HEK293 (cell line): Measurements from ENCODE around the gene NUP153.

Experiments
- CTCF ChIA-PET: fragments of 350-600 bp; formaldehyde crosslinking; extraction: SDS; loops from one replicate; lab custom pipeline; 2021; ENCODE audit warnings: antibody characterized with exemption; lab: Yijun Ruan, JAX
- POLR2A ChIA-PET: fragments of 300-600 bp; formaldehyde crosslinking; extraction: SDS; loops from one replicate; lab custom pipeline; 2020; ENCODE audit warnings: antibody characterized with exemption, inconsistent platforms; lab: Yijun Ruan, JAX
- H3K27ac ChIP-seq: fragments of 200-500 bp; sonication (Bioruptor generic); 2 replicates; pipeline ENCODE4 v1.5.1; 2014; ENCODE audit warnings: low read depth, low read length, control low read depth, inconsistent platforms; ENCODE audit errors: extremely low read depth
- H3K36me3 ChIP-seq, 2 experiments: fragments of 200-500 bp in 1 of 2; sonication (Bioruptor generic) in 1 of 2; 1 replicate in 1 of 2; 2 replicates in 1 of 2; pipeline ENCODE4 v1.5.1; 2014 to 2017; ENCODE audit warnings: inconsistent platforms in 2 of 2, low read length in 2 of 2; ENCODE audit not compliant: control insufficient read depth in 2 of 2, insufficient read depth in 1 of 2
- H3K4me1 ChIP-seq: fragments of 200-500 bp; sonication (Bioruptor generic); 2 replicates; pipeline ENCODE4 v1.5.1; 2014; ENCODE audit warnings: mild to moderate bottlenecking, low read length, inconsistent platforms; ENCODE audit not compliant: control insufficient read depth, insufficient read depth
- H3K4me3 ChIP-seq: 2 replicates; pipeline ENCODE4 v1.5.1; 2011; ENCODE audit warnings: low read depth, mild to moderate bottlenecking, control low read depth, low read length, moderate library complexity
- H3K9me3 ChIP-seq: fragments of 200-500 bp; sonication (Bioruptor generic); 2 replicates; pipeline ENCODE4 v1.5.1; 2014; ENCODE audit warnings: low read depth, low read length, inconsistent platforms; ENCODE audit not compliant: control insufficient read depth, insufficient read depth
- AEBP2 ChIP-seq: fragments of 450-650 bp; formaldehyde crosslinking; IDR thresholded peaks from 2 replicates; pipeline ENCODE4 v1.5.1; 2016; ENCODE audit warnings: missing biosample characterization, missing genetic modification characterization, borderline replicate concordance
- CTCF ChIP-seq: fragments of 450-650 bp; formaldehyde crosslinking; IDR thresholded peaks from 2 replicates; pipeline ENCODE4 v1.5.1; 2016; ENCODE audit warnings: missing biosample characterization, missing genetic modification characterization
- IKZF3 ChIP-seq: fragments of 450-650 bp; IDR thresholded peaks from 2 replicates; pipeline ENCODE4 v1.5.0; 2018; ENCODE audit warnings: missing biosample characterization, mild to moderate bottlenecking, missing genetic modification characterization, moderate library complexity
- PRDM2 ChIP-seq: fragments of 450-650 bp; formaldehyde crosslinking; IDR thresholded peaks from 2 replicates; pipeline ENCODE4 v1.5.1; 2016; ENCODE audit warnings: missing biosample characterization, missing genetic modification characterization, borderline replicate concordance
- SETDB1 ChIP-seq: IDR thresholded peaks from one replicate; pipeline ENCODE4 v1.6.1; 2017; ENCODE audit warnings: mild to moderate bottlenecking, low read length, moderate library complexity, mixed read lengths; ENCODE audit not compliant: insufficient read length
- ZBTB1 ChIP-seq: fragments of 450-650 bp; formaldehyde crosslinking; IDR thresholded peaks from 2 replicates; pipeline ENCODE4 v1.5.1; 2016; ENCODE audit warnings: missing biosample characterization, missing genetic modification characterization
- ZNF302 ChIP-seq: fragments of 450-650 bp; formaldehyde crosslinking; IDR thresholded peaks from 2 replicates; pipeline ENCODE4 v1.5.1; 2016; ENCODE audit warnings: missing biosample characterization, missing genetic modification characterization, low read depth
- ZNF335 ChIP-seq: fragments of 450-650 bp; formaldehyde crosslinking; conservative IDR thresholded peaks from 2 replicates; pipeline ENCODE4 v1.5.1; 2016; ENCODE audit warnings: missing biosample characterization, missing genetic modification characterization
- ZNF362 ChIP-seq: fragments of 450-650 bp; formaldehyde crosslinking; IDR thresholded peaks from 2 replicates; pipeline ENCODE4 v1.5.1; 2016; ENCODE audit warnings: missing biosample characterization, missing genetic modification characterization
- ZNF398 ChIP-seq: fragments of 450-650 bp; formaldehyde crosslinking; IDR thresholded peaks from 2 replicates; pipeline ENCODE4 v1.5.1; 2017; ENCODE audit warnings: missing biosample characterization, missing genetic modification characterization
- ZNF404 ChIP-seq: fragments of 450-650 bp; formaldehyde crosslinking; IDR thresholded peaks from 2 replicates; pipeline ENCODE4 v1.5.1; 2017; ENCODE audit warnings: missing biosample characterization, missing genetic modification characterization
- ZNF426 ChIP-seq: fragments of 450-650 bp; formaldehyde crosslinking; IDR thresholded peaks from 2 replicates; pipeline ENCODE4 v1.5.1; 2017; ENCODE audit warnings: missing biosample characterization, missing genetic modification characterization, mild to moderate bottlenecking, inconsistent platforms, moderate library complexity
- ZNF449 ChIP-seq: fragments of 450-650 bp; formaldehyde crosslinking; IDR thresholded peaks from 2 replicates; pipeline ENCODE4 v1.5.1; 2017; ENCODE audit warnings: missing biosample characterization, mild to moderate bottlenecking, missing genetic modification characterization, moderate library complexity
- ZNF514 ChIP-seq: fragments of 450-650 bp; formaldehyde crosslinking; IDR thresholded peaks from 2 replicates; pipeline ENCODE4 v1.5.1; 2016; ENCODE audit warnings: missing biosample characterization, missing genetic modification characterization
- ZNF558 ChIP-seq: fragments of 450-650 bp; formaldehyde crosslinking; IDR thresholded peaks from 2 replicates; pipeline ENCODE4 v1.5.1; 2016; ENCODE audit warnings: missing biosample characterization, missing genetic modification characterization
- ZNF571 ChIP-seq: fragments of 450-650 bp; formaldehyde crosslinking; IDR thresholded peaks from 2 replicates; pipeline ENCODE4 v1.5.0; 2017; ENCODE audit warnings: missing biosample characterization, missing genetic modification characterization
- ZNF596 ChIP-seq: fragments of 450-650 bp; IDR thresholded peaks from 2 replicates; pipeline ENCODE4 v1.5.0; 2018; ENCODE audit warnings: missing biosample characterization, mild to moderate bottlenecking, missing genetic modification characterization, moderate library complexity
- ZNF645 ChIP-seq: fragments of 450-650 bp; formaldehyde crosslinking; IDR thresholded peaks from 2 replicates; pipeline ENCODE4; 2016; ENCODE audit warnings: missing biosample characterization, missing genetic modification characterization
- ZNF670 ChIP-seq: fragments of 450-650 bp; formaldehyde crosslinking; IDR thresholded peaks from 2 replicates; pipeline ENCODE4 v1.5.1; 2016; ENCODE audit warnings: missing biosample characterization, missing genetic modification characterization, low read depth
- ZNF76 ChIP-seq: fragments of 450-650 bp; formaldehyde crosslinking; IDR thresholded peaks from 2 replicates; pipeline ENCODE4; 2016; ENCODE audit warnings: low read depth, missing biosample characterization, missing genetic modification characterization, borderline replicate concordance
- ZNF768 ChIP-seq: fragments of 450-650 bp; formaldehyde crosslinking; IDR thresholded peaks from 2 replicates; pipeline ENCODE4 v1.5.1; 2018; ENCODE audit warnings: missing biosample characterization, mild to moderate bottlenecking, missing genetic modification characterization

The NUP153 gene

GRCh38 chr6:17719323-17720041 lies 12.8 kb upstream of the NUP153 start:
- Histone ChIP-seq H3K9me3 (no peaks in the 10 kb centered on the region), H3K4me1 (no peaks in the 10 kb centered on the region), H3K27ac (no peak overlapping the region), H3K4me3 (no peak overlapping the region), H3K36me3 (no peaks in the 10 kb centered on the region)
- ChIA-PET POLR2A (interaction anchor here (1.5 kb wide), 1 partner anchor 13 kb away, joined by 7 read pairs; the partner anchor contains the start of gene NUP153), CTCF (interaction anchor here (0.7 to 1.1 kb wide), 2 partner anchors 12 to 121 kb away, joined by 3 read pairs; partner anchors contain the start of gene NUP153)
- TF ChIP-seq ZNF335 (tag by site-specific recombination) (no peak), ZNF398 (tag by site-specific recombination) (no peak), ZNF645 (tag by site-specific recombination) (no peak), ZBTB1 (no peak), ZNF596 (tag by site-specific recombination) (no peak), PRDM2 (tag by site-specific recombination) (no peak), ZNF558 (tag by site-specific recombination) (0 out of 2 replicates have a peak, but pooled peaks have one; percentile 38), ZNF449 (tag by site-specific recombination) (no peak), ZNF514 (tag by site-specific recombination) (no peak), ZNF76 (tag by site-specific recombination) (no peak), ZNF362 (tag by site-specific recombination) (no peak), ZNF670 (tag by site-specific recombination) (no peak), ZNF302 (tag by site-specific recombination) (no peak), SETDB1 (no peak), ZNF768 (tag by site-specific recombination) (no peak), CTCF (tag by site-specific recombination) (no peak), ZNF571 (tag by site-specific recombination) (no peak), ZNF404 (no peak), IKZF3 (tag by site-specific recombination) (no peak), AEBP2 (tag by site-specific recombination) (no peak), ZNF426 (tag by site-specific recombination) (peak; percentile 66)
